ENCODE results near the gene KLK2. TPM values are rescaled to one million over a fixed set of nuclear protein-coding genes. Genes with fewer than 3 reads are reported as not detected.

Gene KLK2
- polyA plus RNA-seq, 3 donors, result not detected

DNA sequence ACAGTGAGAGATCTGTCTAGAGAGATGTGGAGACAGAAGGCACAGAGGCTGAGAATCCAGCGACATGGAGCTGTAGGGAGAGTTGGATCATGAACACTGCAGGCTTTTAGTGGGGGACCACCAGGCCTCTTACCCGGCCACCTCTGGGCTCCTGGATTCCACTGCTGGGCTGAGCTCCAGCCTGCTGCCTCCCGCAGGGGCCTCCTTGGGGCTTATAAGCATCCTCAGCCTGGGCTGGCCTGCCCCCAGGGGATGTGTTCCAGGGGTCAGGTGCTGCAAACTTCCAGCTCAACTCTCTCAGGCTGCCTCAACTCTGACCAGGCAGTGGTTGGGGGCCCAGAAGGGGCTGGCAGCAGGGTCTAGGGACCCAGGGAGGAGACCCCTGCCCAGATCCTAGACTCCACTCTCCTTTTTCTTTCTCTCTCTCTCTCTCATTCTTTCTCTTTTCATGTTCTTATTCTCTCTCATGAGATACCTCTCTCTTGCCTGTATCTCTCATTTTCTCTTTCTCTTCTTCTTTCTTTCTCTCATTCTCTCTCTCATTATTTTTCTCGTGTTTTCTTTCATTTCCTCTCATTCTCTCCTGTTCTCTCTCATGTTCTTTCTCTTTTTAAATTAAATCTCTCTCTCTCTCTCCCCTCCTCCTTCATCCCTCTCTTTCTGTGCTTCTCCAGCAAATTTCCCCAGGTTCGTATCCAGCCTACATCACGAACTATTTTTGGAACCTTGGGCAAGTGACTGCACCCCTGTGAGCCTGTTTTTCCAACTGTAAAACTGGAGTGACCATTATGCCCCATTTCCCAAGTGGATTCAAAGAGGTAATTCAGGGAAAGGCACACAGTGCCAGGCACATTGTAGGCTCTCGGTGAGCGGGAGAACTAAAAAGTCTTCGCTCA is 38.2 kb downstream of the KLK2 start, which contains the start of gene KLK4:
Gene KLK4, minus strand, starts transcription at position 190 of the 896 bp plus-strand sequence. CDS start 657 bp downstream, outside the sequence.
- no peak for DNase-seq
- no peaks in the 10 kb centered on the region for H3K36me3 ChIP-seq (replicated peaks in 1 of 2; ENCODE audit: control insufficient read depth in 1 of 2, insufficient read depth in 2 of 2, low read length in 2 of 2)
- Mint-ChIP-seq H3K4me1 (peaks cover 5% of the 10 kb centered on the region), H3K27me3 (ENCODE audit: low read depth in 3 of 3) (peaks cover 3 to 31% (median 8%) of the 10 kb centered on the region in 3 donors), H3K27ac (no peak within 1 kb of the TSS), H3K36me3 (no peaks in the 10 kb centered on the region), H3K4me3 (peak within 1 kb of the TSS in 1 of 2 donors; percentile 47), H3K9me3 (peaks cover 2 to 12% (median 8%) of the 10 kb centered on the region in 7 donors)
- H3K27me3 ChIP-seq (ENCODE audit: control insufficient read depth in 2 of 2, insufficient read depth in 2 of 2, low read length in 2 of 2), result peaks cover 22 to 61% of the 10 kb centered on the region in 2 donors
- no peak within 1 kb of the TSS for H3K4me3 ChIP-seq (replicated peaks in 1 of 3; ENCODE audit: low read depth in 2 of 3, low read length in 3 of 3)
- no peak within 1 kb of the TSS for H3K4me2 ChIP-seq (replicated peaks; ENCODE audit: extremely low read depth, low read length, poor library complexity, severe bottlenecking)
- H3K4me1 ChIP-seq (ENCODE audit: control insufficient read depth in 1 of 2, insufficient read depth in 2 of 2, low read length in 2 of 2), result peaks cover 0 to 7% of the 10 kb centered on the region in 2 donors
- 78% methylated on average over 9 of the region's 9 CpGs for WGBS (ENCODE audit: insufficient coverage)
- H3K79me2 ChIP-seq (ENCODE audit: insufficient read depth, low read length), result no peaks in the 10 kb centered on the region
- H2AFZ ChIP-seq (ENCODE audit: insufficient read depth, low read depth, low read length, poor library complexity, severe bottlenecking), result no peak within 1 kb of the TSS
- no peak within 1 kb of the TSS for H3K27ac ChIP-seq (ENCODE audit: low read depth in 1 of 2, low read length in 2 of 2)
- intact Hi-C loops (cut with micrococcal nuclease), result no loop called here
- H3K9ac ChIP-seq (ENCODE audit: insufficient read depth, low read length, poor library complexity, severe bottlenecking), result no peak within 1 kb of the TSS
- TF ChIP-seq CTCF (IDR thresholded peaks at IDR 0.05), result no peak
- H3K9me3 ChIP-seq (replicated peaks in 1 of 2; ENCODE audit: control insufficient read depth in 1 of 2, insufficient read depth in 1 of 2, low read length in 2 of 2), result peaks cover 6 to 7% of the 10 kb centered on the region in 2 donors
- no peaks in the 10 kb centered on the region for H4K20me1 ChIP-seq (ENCODE audit: insufficient read depth, low read length)

- peaks cover 6 to 7% of the 10 kb centered on the region in 2 donors for H3K9me3 ChIP-seq (replicated peaks in 1 of 2; ENCODE audit: control insufficient read depth in 1 of 2, insufficient read depth in 1 of 2, low read length in 2 of 2)
- H3K9ac ChIP-seq (ENCODE audit: insufficient read depth, low read length, poor library complexity, severe bottlenecking), result no peak overlapping the region
- H3K4me2 ChIP-seq (replicated peaks; ENCODE audit: extremely low read depth, low read length, poor library complexity, severe bottlenecking), result no peak overlapping the region
- peaks cover 2 to 12% (median 8%) of the 10 kb centered on the region in 7 donors for H3K9me3 Mint-ChIP-seq
- peak overlapping the region in 1 of 2 donors; percentile 47 for H3K4me3 Mint-ChIP-seq
- H3K4me1 Mint-ChIP-seq, result peaks cover 5% of the 10 kb centered on the region
- no peak overlapping the region for H2AFZ ChIP-seq (ENCODE audit: insufficient read depth, low read depth, low read length, poor library complexity, severe bottlenecking)
- H3K4me1 ChIP-seq (ENCODE audit: control insufficient read depth in 1 of 2, insufficient read depth in 2 of 2, low read length in 2 of 2), result peaks cover 0 to 7% of the 10 kb centered on the region in 2 donors
- peaks cover 3 to 30% (median 7%) of the 10 kb centered on the region in 3 donors for H3K27me3 Mint-ChIP-seq (ENCODE audit: low read depth in 3 of 3)
- H3K79me2 ChIP-seq (ENCODE audit: insufficient read depth, low read length), result no peaks in the 10 kb centered on the region
- no peaks in the 10 kb centered on the region for H4K20me1 ChIP-seq (ENCODE audit: insufficient read depth, low read length)
- no peaks in the 10 kb centered on the region for H3K36me3 ChIP-seq (replicated peaks in 1 of 2; ENCODE audit: control insufficient read depth in 1 of 2, insufficient read depth in 2 of 2, low read length in 2 of 2)
- H3K36me3 Mint-ChIP-seq, result no peaks in the 10 kb centered on the region
- TF ChIP-seq CTCF (IDR thresholded peaks at IDR 0.05), result no peak
- no peak for DNase-seq
- H3K4me3 ChIP-seq (replicated peaks in 1 of 3; ENCODE audit: low read depth in 2 of 3, low read length in 3 of 3), result no peak overlapping the region
- peaks cover 22 to 58% of the 10 kb centered on the region in 2 donors for H3K27me3 ChIP-seq (ENCODE audit: control insufficient read depth in 2 of 2, insufficient read depth in 2 of 2, low read length in 2 of 2)
- WGBS (ENCODE audit: insufficient coverage), result 33% methylated on average over 12 of the region's 21 CpGs
- intact Hi-C loops (cut with micrococcal nuclease), result no loop called here
- no peak overlapping the region for H3K27ac Mint-ChIP-seq
- no peak overlapping the region for H3K27ac ChIP-seq (ENCODE audit: low read depth in 1 of 2, low read length in 2 of 2)
Measured at GRCh38 chr19:50912102-50912599, 38.9 kb downstream of the KLK2 start.

All from CD14-positive monocyte (primary cell).